ENCODE data around the gene IFNA6.
"Not testable (repeated sequence)": the region's sequence is repeated elsewhere in the genome, so short reads cannot be mapped to it uniquely, and the experiment has no call there.

IFNA6 gene

GRCh38 chr9:21350787-21351186 lies at the start of gene IFNA6:
Gene IFNA6, minus strand, starts transcription at chr9:21350887. Its CDS starts 0 bp downstream, at chr9:21350887.
- TF ChIP-seq POLR2A (IDR thresholded peaks at IDR 0.05; ENCODE audit: low read length), result no peak
- no peak for DNase-seq

DNA sequence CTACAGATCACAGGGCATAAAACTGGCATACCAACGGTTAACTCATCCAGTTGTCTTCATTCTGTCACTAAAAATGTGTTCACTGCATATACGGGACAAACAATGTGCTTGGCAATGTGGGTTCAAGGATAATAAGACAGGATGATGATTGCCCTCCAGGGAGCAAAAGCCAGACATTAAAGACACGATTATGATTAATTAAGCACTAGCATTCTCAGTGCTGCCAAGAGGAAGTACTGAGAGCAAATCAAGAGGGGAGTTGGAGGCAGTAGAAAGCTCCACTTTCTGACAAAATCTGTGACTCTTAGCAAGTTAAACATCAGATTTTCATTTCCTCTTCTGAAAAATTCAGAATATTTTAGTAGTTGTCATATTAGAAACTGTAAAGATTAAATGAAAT lies 49.3 kb upstream of the IFNA6 start:
- TF ChIP-seq POLR2A (IDR thresholded peaks at IDR 0.05; ENCODE audit: low read length) (no peak), GATA1 (IDR thresholded peaks at IDR 0.05; ENCODE audit: low read depth, low read length) (no peak)
- no peak for DNase-seq

DNA sequence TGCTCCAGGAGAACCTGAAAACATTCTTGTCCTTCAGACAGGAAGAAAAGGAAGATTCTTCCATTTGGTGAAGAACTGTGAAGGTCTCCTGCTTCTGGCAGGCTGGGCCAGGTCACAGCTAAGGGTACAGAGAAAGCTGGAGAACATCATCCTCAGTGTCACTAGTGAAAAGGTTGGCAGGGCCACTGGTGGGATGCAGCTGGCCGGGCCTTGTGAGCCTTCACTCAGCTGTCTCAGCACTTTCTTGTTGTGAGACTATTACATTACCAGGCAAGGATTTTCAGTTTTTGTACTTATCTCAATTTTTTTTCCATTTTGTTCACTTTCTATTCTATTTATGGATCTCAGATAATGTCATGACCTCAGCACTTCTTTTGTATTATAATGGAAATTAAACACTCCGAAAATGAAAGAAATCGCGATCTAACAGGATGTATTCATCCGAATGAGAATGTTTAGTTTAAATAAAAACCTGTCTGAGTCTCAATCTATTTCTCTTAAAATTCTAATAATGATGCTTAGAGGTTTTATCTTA lies 48.3 kb upstream of the IFNA6 start:
- TF ChIP-seq POLR2A (IDR thresholded peaks at IDR 0.05; ENCODE audit: low read length) (no peak), GATA1 (IDR thresholded peaks at IDR 0.05; ENCODE audit: low read depth, low read length) (no peak)
- DNase-seq, result no peak

GRCh38 chr9:21395778-21396717 lies 45.4 kb upstream of the IFNA6 start:
- peak; percentile 22 to 52 for DNase-seq
- TF ChIP-seq POLR2A (IDR thresholded peaks at IDR 0.05; ENCODE audit: low read length), result no peak

GRCh38 chr9:21392270-21392669 lies 41.6 kb upstream of the IFNA6 start:
- TF ChIP-seq GATA1 (IDR thresholded peaks at IDR 0.05; ENCODE audit: low read depth, low read length), result no peak
- TF ChIP-seq POLR2A (IDR thresholded peaks at IDR 0.05; ENCODE audit: low read length), result no peak
- peak in 1 of 2 experiments; percentile 3 for DNase-seq

DNA sequence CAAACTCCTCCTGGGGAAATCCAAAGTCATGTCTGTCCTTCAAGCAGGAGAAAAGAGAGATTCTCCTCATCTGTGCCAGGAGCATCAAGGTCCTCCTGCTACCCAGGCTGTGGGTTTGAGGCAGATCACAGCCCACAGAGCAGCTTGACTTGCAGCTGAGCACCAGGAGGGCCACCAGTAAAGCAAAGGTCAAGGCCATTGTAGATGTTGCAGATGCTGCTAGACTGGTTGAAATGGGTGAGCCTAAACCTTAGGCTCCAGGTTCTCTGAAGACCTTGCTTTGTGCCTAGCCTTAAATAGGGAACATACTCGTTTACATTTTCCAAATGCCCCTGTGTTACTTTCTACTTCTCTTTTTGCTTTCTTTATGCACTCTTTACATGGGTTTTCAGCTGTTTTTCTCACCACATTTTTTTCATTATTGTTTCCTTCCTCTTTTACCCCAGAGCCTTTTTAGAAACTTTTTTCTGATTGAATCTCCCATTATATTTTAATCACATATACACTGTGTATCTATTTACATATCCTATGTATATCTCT lies 34.5 kb upstream of the IFNA6 start, which contains the start of gene IFNA2:
Gene IFNA2, minus strand, starts transcription at position 268 of the 540 bp plus-strand sequence. Its CDS starts 69 bp downstream, at position 199.
- DNase-seq, result no peak
- TF ChIP-seq POLR2A (IDR thresholded peaks at IDR 0.05; ENCODE audit: low read length), result no peak

DNA sequence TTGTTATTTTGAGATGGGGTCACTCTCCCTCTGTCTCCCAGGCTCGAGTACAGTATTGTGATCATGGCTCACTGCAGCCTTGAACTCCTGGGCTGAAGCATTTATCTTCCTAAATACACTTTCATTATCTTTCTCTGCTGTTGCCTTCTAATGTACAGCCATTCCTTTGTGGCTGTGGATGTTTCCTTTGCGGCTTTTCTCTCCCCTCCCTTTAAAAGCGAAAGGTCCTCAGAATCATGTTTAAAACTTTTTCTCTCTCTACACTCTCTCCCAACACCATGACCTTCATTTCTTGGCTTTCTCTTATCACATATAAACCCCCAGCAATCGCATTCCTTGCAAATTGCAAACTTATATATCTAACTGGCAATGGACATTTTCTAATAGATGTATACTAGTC lies 32.9 kb upstream of the IFNA6 start:
- no peak for DNase-seq

GRCh38 chr9:21381448-21382339 lies 31.0 kb upstream of the IFNA6 start:
- no peak for DNase-seq
- TF ChIP-seq GATA1 (IDR thresholded peaks at IDR 0.05; ENCODE audit: low read depth, low read length), result no peak
- TF ChIP-seq POLR2A (IDR thresholded peaks at IDR 0.05; ENCODE audit: low read length), result no peak

More for the DNA sequence above, 32.9 kb upstream of the IFNA6 start:
- TF ChIP-seq POLR2A (IDR thresholded peaks at IDR 0.05; ENCODE audit: low read length) (no peak), GATA1 (IDR thresholded peaks at IDR 0.05; ENCODE audit: low read depth, low read length) (no peak)

- not testable (repeated sequence) for DNase-seq
Observed at GRCh38 chr9:21371467-21371866, 20.8 kb upstream of the IFNA6 start.

- DNase-seq, result no peak
- TF ChIP-seq POLR2A (IDR thresholded peaks at IDR 0.05; ENCODE audit: low read length) (no peak), GATA1 (IDR thresholded peaks at IDR 0.05; ENCODE audit: low read depth, low read length) (no peak)
Observed at GRCh38 chr9:21367957-21368356, 17.3 kb upstream of the IFNA6 start, which contains the start of gene IFNA13. Gene IFNA13, minus strand, starts transcription at chr9:21368057. Its CDS starts 47 bp downstream, at chr9:21368010.

DNA sequence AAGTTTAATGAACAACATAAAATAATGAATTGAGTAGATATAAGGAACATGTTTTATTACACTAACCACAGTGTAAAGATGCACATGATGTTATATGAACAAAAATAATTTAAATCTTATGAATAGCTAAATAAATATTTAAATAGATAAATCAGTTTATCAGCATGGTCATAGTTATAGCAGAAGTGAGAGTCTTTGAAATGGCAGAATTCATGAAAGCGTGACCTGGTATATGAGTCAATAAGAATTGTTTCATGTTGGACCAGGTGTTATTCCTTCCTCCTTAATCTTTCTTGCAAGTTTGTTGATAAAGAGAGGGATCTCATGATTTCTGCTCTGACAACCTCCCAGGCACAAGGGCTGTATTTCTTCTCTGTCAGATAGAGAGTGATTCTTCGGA lies 16.5 kb upstream of the IFNA6 start:
- DNase-seq, result not testable (repeated sequence)

GRCh38 chr9:21362287-21362686 lies 11.6 kb upstream of the IFNA6 start:
- TF ChIP-seq POLR2A (IDR thresholded peaks at IDR 0.05; ENCODE audit: low read length) (no peak), GATA1 (IDR thresholded peaks at IDR 0.05; ENCODE audit: low read depth, low read length) (no peak)
- no peak for DNase-seq

DNA sequence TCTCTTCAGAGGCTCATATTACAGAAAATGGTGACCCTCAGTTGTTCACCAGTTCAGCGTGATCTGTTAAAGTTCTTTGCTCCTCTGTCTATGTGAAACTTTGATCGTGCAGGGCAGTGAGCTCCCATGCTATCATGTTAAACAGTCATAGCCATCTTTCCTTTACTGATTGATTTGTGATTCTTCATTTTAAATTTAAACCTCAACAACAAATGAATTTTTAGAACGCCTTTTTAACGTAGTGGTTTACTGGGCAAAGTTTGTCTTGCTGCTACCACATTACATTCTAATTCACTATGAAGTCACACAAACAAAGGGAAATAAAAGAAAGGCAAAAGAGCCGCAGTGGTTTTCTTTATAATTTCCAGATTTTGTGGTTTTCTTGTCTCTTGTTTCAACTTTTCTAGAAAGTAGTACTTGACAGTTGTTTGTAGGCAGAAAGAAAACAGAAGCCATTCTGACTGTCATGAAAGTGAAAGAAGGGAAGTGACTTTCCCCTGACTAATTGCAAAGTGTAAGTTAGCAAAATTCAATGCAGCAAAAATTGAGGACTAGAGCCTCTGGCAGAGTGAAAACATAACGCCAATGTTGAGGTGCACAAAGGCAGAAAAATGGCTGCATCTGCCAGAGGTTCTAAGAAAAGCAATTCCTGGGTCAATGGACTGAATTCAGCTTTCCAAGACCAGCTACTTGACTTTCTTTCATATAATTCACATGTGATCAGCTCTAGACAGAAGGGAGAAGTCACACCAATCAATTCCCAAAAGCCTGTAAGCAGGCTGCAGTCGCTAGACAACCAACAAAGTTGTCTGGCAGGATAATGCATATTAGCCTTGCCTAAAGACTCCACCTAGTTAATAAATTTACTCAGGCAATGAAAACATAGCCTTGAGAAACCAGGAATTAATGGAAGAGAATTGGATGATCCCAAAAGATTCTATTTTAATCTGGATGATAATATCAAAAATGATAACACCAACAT lies 7.1 kb upstream of the IFNA6 start:
- TF ChIP-seq GATA1 (IDR thresholded peaks at IDR 0.05; ENCODE audit: low read depth, low read length) (no peak), POLR2A (IDR thresholded peaks at IDR 0.05; ENCODE audit: low read length) (no peak)
- no peak for DNase-seq

Data from erythroblast (primary cell).